HAP-1 (cell line): Measurements from ENCODE around the gene DTD2.

ENCODE experiments used
- DNase-seq, 2 experiments: peaks; one replicate each; pipeline ENCODE4 v3.0.0-alpha.2; 2016 to 2020; ENCODE audit warnings: low spot score in 2 of 2
- H3K27me3 ChIP-seq: fragments of 250-450 bp; sonication (Bioruptor Pico); 2 replicates; pipeline ENCODE4 v1.5.1; 2020; ENCODE audit warnings: low read depth, mild to moderate bottlenecking, moderate library complexity
- H3K36me3 ChIP-seq: fragments of 250-450 bp; sonication (Bioruptor Pico); replicated peaks from 2 replicates; pipeline ENCODE4 v1.5.1; 2020; ENCODE audit warnings: mild to moderate bottlenecking
- H3K4me1 ChIP-seq: fragments of 250-450 bp; sonication (Bioruptor Pico); 2 replicates; pipeline ENCODE4 v1.5.1; 2020; ENCODE audit warnings: mild to moderate bottlenecking
- H3K4me3 ChIP-seq: fragments of 250-450 bp; sonication (Bioruptor Pico); 2 replicates; pipeline ENCODE4 v1.5.1; 2020; ENCODE audit warnings: mild to moderate bottlenecking, moderate library complexity
- H3K9me3 ChIP-seq: fragments of 250-450 bp; sonication (Bioruptor Pico); 2 replicates; pipeline ENCODE4 v1.5.1; 2020; ENCODE audit warnings: mild to moderate bottlenecking, moderate library complexity
- in situ Hi-C: fragments of 300-500 bp; cut with MboI; formaldehyde crosslinking; loops from 3 replicates; pipeline ENCODE4 v1.14.3; 2020; ENCODE audit warnings: low sequenced_read_pairs, inconsistent platforms, mixed read lengths

DTD2 gene

DNA sequence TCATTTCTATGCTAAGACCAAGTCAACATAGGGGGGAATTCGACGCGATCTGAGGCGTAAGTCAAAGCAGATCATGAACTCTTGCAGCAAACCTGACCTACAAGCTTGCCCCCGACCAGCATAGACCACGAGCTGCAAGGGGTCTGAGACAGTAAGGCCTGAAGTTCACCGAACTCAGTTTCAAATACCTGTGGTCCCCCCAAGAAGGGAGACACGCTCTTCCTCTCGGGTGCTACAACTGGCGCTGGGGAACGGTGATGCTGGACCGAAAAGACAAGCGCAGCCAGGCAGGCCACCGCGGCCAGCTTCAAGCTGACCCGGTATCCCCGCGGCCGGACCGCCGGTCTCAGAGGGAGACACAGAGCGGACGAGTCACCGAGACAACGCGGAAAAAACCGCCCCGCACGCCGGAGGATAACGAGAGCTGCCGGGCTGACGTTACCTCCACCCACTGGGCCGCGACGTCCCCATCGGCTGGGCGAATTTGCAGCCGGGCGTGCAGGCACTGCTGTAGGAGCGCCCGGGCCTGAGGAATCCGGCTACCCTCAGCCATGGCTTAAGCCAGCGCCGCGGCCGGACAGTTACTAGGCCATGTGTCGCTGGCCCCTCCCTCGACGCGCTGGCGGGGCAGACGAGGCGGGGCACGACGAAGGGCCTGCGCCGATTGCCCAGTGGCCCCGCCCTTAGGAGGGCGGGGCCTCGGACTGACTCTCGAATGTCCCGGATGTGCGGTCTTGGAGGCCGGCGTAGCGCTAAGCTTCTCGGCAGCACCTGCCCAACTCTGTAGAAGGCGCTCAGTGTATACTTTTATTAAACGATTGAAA lies at the start of gene DTD2:
DTD2 (minus strand) TSS at position 666 of the 824 bp plus-strand sequence; CDS start at position 553, 113 bp downstream.
- Histone ChIP-seq H3K36me3 (peaks cover 5% of the 10 kb centered on the region), H3K4me3 (peak within 1 kb of the TSS; percentile 61), H3K9me3 (no peaks in the 10 kb centered on the region), H3K27me3 (no peaks in the 10 kb centered on the region), H3K4me1 (peaks cover 23% of the 10 kb centered on the region)
- in situ Hi-C loops, result no loop called here
- peak; percentile 94 to 95 for DNase-seq

DNA sequence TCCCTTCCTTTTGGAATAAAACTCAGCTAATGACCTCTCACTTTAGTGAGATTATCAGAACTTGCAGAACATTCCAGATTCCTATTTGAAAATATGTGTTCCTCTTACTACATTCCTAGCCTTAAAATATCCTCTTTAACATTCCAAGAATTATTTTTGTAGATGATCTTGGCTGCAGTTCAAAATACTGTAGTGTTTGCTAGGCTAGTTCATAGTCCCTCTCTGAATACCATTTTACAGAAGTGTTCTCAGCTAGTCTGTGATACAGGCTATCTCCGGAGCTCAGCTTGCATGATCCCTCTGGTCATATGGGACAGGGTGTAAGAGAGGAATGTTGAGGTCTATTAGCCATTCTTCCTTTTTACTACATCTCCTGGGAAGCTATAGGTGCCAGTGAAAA lies 48.1 kb upstream of the DTD2 start:
- Histone ChIP-seq H3K27me3 (no peaks in the 10 kb centered on the region), H3K4me3 (no peak overlapping the region), H3K4me1 (no peaks in the 10 kb centered on the region), H3K9me3 (no peaks in the 10 kb centered on the region), H3K36me3 (no peaks in the 10 kb centered on the region)
- DNase-seq, result no peak
- in situ Hi-C loops, result loop anchor here (25.0 kb wide), 1 partner anchor 757 kb away; no protein-coding TSS in a partner anchor

DNA sequence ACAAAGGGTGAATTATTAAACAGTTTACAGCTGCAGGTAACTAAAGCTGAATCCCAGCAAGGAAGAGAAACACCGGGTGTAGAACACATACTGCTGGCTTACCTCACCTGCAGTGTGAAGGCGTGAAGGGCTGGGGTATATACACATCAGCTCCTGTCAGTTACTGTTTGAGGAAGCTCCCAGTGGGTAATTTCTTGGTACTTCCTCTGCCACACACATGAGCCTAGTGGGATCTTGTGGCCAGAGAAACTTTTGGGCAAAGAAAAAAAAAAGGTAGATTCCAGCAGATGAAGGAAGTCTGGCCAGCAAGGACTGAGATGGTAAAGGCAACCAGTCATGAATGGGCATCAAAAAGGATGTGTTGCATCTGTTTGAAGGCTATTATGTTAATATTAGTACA lies 44.6 kb upstream of the DTD2 start:
- Histone ChIP-seq H3K36me3 (no peaks in the 10 kb centered on the region), H3K4me1 (no peaks in the 10 kb centered on the region), H3K4me3 (no peak overlapping the region), H3K27me3 (no peaks in the 10 kb centered on the region), H3K9me3 (0 out of 2 replicates have a peak, but pooled peaks cover 4% of the 10 kb centered on the region)
- DNase-seq, result no peak
- in situ Hi-C loops, result loop anchor here (25.0 kb wide), 1 partner anchor 760 kb away; no protein-coding TSS in a partner anchor

DNA sequence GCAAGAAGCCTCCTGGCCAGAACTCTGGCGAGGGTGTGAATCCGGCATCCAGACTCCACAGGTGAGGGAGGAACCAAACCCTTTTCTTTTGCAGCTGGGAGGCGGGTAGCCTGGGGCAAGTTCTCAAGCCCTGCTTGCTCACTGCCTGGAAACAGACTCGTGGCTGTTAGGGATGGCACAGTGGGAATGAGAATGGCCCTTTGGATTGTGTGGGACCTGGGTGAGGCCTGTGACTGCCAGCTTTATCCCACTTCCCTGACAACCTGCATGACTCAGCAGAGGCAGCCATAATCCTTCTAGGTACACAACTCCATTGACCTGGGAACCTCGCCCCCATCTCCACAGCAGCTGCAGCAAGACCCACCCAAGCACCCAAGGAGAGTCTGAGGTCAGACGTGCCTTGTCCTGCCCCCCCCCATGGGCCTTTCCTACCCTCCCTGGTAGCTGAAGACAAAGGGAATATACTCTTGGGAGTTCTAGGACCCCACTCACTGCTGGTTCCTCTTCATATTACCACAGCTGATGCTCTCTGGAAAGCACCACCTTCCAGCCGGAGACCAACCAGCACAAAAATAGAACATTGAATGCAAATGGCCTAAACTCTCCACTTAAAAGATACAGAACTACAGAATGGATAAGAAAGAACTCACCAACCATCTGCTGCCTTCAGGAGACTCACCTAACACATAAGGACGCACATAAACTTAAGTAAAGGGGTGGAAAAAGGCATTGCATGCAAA lies 35.6 kb upstream of the DTD2 start:
- in situ Hi-C loops, result no loop called here
- Histone ChIP-seq H3K36me3 (no peaks in the 10 kb centered on the region), H3K4me1 (no peaks in the 10 kb centered on the region), H3K27me3 (no peaks in the 10 kb centered on the region), H3K9me3 (no peaks in the 10 kb centered on the region), H3K4me3 (no peak overlapping the region)
- no peak for DNase-seq

DNA sequence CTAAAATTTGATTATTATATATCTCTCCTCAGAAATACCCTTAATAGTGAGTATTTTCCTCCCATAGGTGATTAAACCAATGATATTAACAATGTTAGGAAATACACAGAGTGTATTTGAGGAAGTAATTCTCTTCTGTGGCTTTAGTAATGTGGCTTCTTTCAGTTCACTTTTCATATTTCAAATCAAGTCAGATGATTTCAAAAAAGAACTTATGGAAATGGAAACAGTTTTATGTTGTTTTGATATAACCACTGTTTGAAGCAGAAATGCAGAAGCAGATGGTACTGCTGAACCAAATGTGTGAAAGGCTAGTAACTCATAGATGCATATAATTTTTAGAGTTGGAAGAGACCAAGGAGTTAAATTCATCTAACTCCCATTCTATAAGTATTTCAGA lies 32.4 kb upstream of the DTD2 start:
- in situ Hi-C loops, result no loop called here
- no peaks in the 10 kb centered on the region for H3K36me3 ChIP-seq
- H3K27me3 ChIP-seq, result no peaks in the 10 kb centered on the region
- H3K4me3 ChIP-seq, result no peak overlapping the region
- no peaks in the 10 kb centered on the region for H3K4me1 ChIP-seq
- no peak for DNase-seq
- no peaks in the 10 kb centered on the region for H3K9me3 ChIP-seq

DNA sequence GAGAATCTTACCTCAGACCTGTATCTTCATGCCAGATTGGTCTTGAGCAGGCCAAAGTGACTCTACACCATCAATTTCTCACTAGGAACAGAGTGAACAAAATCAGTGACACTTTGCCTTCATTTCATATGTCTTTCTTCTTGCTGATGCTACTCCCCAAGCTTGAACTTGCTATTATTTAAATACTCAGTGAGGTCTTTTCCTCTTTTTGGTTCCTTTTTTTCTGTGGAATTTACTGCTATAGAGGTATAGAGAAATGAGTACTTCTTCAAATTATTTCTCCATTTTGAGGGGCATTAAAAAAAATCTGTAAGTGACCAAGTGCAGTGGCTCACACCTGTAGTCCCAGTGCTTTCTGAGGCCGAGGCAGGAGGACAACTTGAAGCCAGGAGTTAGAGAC lies 30.6 kb upstream of the DTD2 start, which contains the start of gene GPR33:
GPR33 (minus strand) TSS at position 154 of the 400 bp plus-strand sequence. CDS start 4,074 bp downstream, outside the sequence.
- no peak for DNase-seq
- H3K36me3 ChIP-seq, result no peaks in the 10 kb centered on the region
- H3K4me1 ChIP-seq, result no peaks in the 10 kb centered on the region
- in situ Hi-C loops, result no loop called here
- H3K27me3 ChIP-seq, result no peaks in the 10 kb centered on the region
- no peak within 1 kb of the TSS for H3K4me3 ChIP-seq
- no peaks in the 10 kb centered on the region for H3K9me3 ChIP-seq

DNA sequence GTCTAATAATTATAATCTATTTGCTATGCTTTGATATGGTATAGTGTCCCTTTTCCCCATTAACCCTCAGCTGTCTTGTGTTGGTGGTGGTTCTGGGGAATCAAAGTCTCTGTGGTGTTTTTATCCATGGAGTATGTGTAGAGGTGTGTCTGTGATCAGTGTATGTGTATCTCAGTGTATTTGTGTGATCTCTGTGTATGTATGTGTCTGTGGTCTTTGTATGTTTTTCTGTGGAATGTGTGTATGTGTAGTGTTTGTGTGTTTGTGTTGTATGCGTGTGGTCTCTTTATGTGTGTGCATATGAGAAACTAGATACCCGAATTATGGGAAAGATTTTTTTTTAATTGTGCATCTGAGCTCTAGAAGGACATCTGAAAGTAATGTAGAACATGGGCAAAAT lies 29.5 kb upstream of the DTD2 start:
- no peaks in the 10 kb centered on the region for H3K4me1 ChIP-seq
- no peaks in the 10 kb centered on the region for H3K9me3 ChIP-seq
- in situ Hi-C loops, result no loop called here
- H3K36me3 ChIP-seq, result no peaks in the 10 kb centered on the region
- no peaks in the 10 kb centered on the region for H3K27me3 ChIP-seq
- H3K4me3 ChIP-seq, result no peak overlapping the region
- no peak for DNase-seq

DNA sequence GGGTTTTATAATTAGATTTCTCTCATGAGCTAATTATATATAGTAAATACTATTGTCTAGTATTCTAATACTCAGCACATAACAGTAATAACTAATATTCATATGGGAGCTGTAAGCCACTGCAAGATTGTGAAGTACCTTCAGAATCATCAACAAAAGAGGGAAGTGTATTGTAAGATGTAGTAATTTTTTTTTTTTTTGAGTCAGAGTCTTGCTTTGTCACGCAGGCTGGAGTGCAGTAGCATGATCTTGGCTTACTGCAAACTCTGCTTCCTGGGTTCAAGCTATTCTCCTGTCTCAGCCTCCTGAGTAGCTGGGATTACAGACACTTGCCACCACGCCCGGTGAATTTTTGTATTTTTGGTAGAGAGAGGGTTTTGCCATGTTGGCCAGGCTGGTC lies 27.4 kb upstream of the DTD2 start:
- no peaks in the 10 kb centered on the region for H3K9me3 ChIP-seq
- H3K27me3 ChIP-seq, result no peaks in the 10 kb centered on the region
- in situ Hi-C loops, result no loop called here
- H3K4me3 ChIP-seq, result no peak overlapping the region
- H3K36me3 ChIP-seq, result no peaks in the 10 kb centered on the region
- H3K4me1 ChIP-seq, result no peaks in the 10 kb centered on the region
- no peak for DNase-seq

DNA sequence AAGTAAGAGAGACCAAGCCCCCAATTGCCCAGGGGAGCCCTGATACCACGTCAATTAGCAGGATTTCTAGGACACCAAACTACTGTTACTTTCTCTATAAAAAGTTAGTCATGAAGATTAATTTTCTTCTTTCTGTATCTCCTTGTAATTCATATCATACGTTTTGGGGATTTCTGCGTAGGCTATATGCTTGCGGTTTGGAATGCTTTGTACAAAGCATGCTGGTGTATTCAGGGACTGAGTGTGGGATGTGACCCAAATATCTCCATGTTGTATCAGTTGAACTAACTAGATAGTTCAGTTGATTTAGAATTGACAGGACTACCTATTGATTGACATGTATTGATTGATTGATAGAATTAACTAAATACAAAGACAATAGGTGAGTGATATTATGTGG lies 22.9 kb upstream of the DTD2 start:
- Histone ChIP-seq H3K4me1 (no peaks in the 10 kb centered on the region), H3K27me3 (no peaks in the 10 kb centered on the region), H3K36me3 (no peaks in the 10 kb centered on the region), H3K4me3 (no peak overlapping the region), H3K9me3 (no peaks in the 10 kb centered on the region)
- DNase-seq, result no peak
- in situ Hi-C loops, result no loop called here

DNA sequence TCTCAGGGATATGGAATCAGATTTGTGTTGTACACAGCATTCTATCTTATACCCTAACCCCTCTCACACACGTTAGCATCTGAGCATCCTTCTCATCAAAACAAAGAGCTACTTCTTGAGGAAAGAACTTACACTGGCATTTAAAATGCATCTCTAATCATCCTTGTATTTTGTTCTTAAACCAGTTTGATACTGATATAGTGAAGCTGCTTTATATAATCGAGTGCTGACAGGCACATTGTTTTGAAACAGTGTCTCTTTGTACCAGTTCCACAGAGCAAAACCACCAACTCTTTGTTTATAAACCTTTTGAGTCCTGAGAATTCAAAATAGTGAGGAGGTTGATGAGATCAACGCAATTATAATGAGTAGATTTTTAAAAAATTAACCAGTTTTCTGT lies 21.7 kb upstream of the DTD2 start:
- Histone ChIP-seq H3K27me3 (no peaks in the 10 kb centered on the region), H3K4me1 (no peaks in the 10 kb centered on the region), H3K4me3 (no peak overlapping the region), H3K9me3 (no peaks in the 10 kb centered on the region), H3K36me3 (no peaks in the 10 kb centered on the region)
- no peak for DNase-seq
- in situ Hi-C loops, result no loop called here

DNA sequence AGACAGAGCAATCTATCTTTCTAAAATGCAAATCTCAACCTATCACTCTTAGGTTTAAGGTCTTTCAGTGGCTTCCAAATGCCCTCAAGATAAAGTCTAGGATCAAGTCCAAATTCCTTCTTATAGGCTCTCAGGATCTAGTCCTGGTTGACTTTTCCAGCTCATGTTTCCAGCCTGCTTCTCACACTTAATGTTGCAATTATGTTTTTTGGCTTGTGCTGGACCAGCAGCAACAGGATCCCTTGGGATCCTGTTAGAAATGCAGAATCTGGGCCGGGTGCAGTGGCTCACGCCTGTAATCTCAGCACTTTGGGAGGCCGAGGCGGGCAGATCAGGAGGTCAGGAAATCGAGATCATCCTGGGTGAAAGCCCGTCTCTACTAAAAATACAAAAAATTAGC lies 19.9 kb upstream of the DTD2 start:
- H3K9me3 ChIP-seq, result peaks cover 5% of the 10 kb centered on the region; the same call in 1 of the 2 replicates
- in situ Hi-C loops, result no loop called here
- no peaks in the 10 kb centered on the region for H3K27me3 ChIP-seq
- H3K36me3 ChIP-seq, result no peaks in the 10 kb centered on the region
- DNase-seq, result no peak
- no peaks in the 10 kb centered on the region for H3K4me1 ChIP-seq
- H3K4me3 ChIP-seq, result no peak overlapping the region

DNA sequence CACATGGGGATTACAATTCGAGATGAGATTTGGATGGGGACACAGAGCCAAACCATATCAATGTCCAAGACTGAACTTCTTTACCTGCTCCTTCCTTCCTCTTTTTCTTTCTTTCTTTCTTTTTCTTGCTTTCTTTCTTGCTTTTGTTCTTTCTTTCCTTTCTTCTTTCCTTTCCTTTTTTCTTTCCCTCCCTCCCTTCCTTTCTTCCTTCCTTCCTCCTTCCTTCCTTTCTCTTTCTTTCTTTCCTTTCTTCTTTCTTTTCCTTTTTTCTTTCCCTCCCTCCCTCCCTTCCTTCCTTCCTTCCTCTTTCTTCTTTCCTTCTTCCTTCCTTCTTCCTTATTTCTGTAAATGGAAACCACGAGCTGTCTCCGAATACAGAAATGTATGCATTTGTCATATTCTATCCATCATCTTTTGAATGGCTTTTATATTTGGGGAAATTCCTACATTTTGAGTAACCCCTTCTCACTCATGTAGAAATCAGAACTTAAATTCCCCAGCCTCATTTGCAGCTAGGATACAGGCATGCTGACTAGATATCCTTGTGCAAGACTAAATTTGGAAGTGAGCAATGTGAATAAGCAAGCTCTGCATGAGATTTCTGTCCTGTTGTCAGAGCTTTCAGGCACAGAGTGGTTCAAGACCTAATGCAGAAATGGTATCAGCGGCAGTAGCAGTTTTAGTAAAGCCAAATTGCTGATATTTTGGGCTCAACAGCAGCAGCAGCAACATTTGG lies 19.0 kb upstream of the DTD2 start:
- Histone ChIP-seq H3K4me3 (no peak overlapping the region), H3K4me1 (no peaks in the 10 kb centered on the region), H3K36me3 (no peaks in the 10 kb centered on the region), H3K9me3 (peaks cover 5% of the 10 kb centered on the region; the same call in 1 of the 2 replicates), H3K27me3 (no peaks in the 10 kb centered on the region)
- in situ Hi-C loops, result no loop called here
- no peak for DNase-seq

DNA sequence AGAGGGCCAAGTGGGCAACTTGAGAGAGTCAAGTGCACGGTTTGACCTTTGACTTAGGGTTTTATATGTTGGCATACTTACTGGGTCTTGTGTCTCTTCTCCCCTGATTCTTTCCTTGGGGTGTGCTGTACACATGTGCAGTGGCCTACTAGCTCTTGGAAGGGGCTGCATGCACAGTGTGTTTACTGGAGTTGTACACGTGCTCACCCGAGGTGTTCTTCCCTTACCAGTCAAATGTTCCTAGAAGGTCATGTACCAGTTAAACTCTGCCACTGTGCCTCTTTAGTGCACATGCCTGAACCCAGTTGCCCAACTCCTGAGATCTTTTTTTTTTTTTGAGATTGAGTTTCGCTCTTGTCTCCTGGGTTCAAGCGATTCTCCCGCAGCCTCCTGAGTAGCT lies 9.2 kb upstream of the DTD2 start:
- Histone ChIP-seq H3K9me3 (no peaks in the 10 kb centered on the region), H3K36me3 (no peaks in the 10 kb centered on the region), H3K4me3 (no peak overlapping the region), H3K27me3 (no peaks in the 10 kb centered on the region), H3K4me1 (no peaks in the 10 kb centered on the region)
- in situ Hi-C loops, result no loop called here
- no peak for DNase-seq
